GM23338 (cell line): ENCODE results near the gene PNPLA5. TPM values are rescaled to one million over a fixed set of nuclear protein-coding genes. Genes with fewer than 3 reads are reported as not detected.

Experiments used
- ATAC-seq: fragments of 200-7000 bp; cut with Tn5 transposase; 3 replicates; pipeline ENCODE4 v1.9.1; 2020
- DNase-seq: peaks from one replicate; pipeline ENCODE4 v3.0.0-alpha.2; 2015; ENCODE audit warnings: low spot score
- H2AFZ ChIP-seq: fragments of 200-600 bp; sonication (generic); 2 replicates; pipeline ENCODE4 v1.8.0; 2016; ENCODE audit warnings: antibody characterized with exemption, mild to moderate bottlenecking, moderate library complexity
- H3F3A ChIP-seq: fragments of 200-600 bp; sonication (generic); replicated peaks from 2 replicates; pipeline ENCODE4 v1.8.0; 2017; ENCODE audit warnings: antibody characterized with exemption, mixed run types, low read depth
- H3K27ac ChIP-seq: fragments of 200-600 bp; sonication (generic); 2 replicates; pipeline ENCODE4 v1.6.1; 2016; ENCODE audit warnings: low read depth
- H3K27me3 ChIP-seq: fragments of 200-600 bp; sonication (generic); 2 replicates; pipeline ENCODE4 v1.8.0; 2016; ENCODE audit warnings: mild to moderate bottlenecking, mixed run types, moderate library complexity; ENCODE audit not compliant: insufficient read depth
- H3K36me3 ChIP-seq: fragments of 200-600 bp; sonication (generic); 2 replicates; pipeline ENCODE4 v1.8.0; 2016; ENCODE audit warnings: mild to moderate bottlenecking; ENCODE audit not compliant: insufficient read depth
- H3K4me1 ChIP-seq: fragments of 200-600 bp; sonication (generic); 2 replicates; pipeline ENCODE4 v1.8.0; 2016; ENCODE audit warnings: mild to moderate bottlenecking, moderate library complexity; ENCODE audit not compliant: insufficient read depth
- H3K4me2 ChIP-seq: fragments of 200-600 bp; sonication (generic); 2 replicates; pipeline ENCODE4 v1.7.1; 2017; ENCODE audit warnings: mixed run types
- H3K4me3 ChIP-seq: fragments of 200-600 bp; sonication (generic); 2 replicates; pipeline ENCODE4 v1.6.1; 2016; ENCODE audit warnings: mixed run types
- H3K79me2 ChIP-seq: fragments of 200-600 bp; sonication (generic); replicated peaks from 2 replicates; pipeline ENCODE4 v1.8.0; 2017; ENCODE audit warnings: mild to moderate bottlenecking; ENCODE audit not compliant: insufficient read depth
- H3K9me2 ChIP-seq: fragments of 200-600 bp; sonication (generic); 2 replicates; pipeline ENCODE4 v1.8.0; 2017; ENCODE audit not compliant: insufficient read depth
- H4K20me1 ChIP-seq: fragments of 200-600 bp; sonication (generic); replicated peaks from 2 replicates; pipeline ENCODE4 v1.8.0; 2017; ENCODE audit warnings: mild to moderate bottlenecking; ENCODE audit not compliant: insufficient read depth
- H3K27ac Mint-ChIP-seq: 2 replicates; pipeline ENCODE4 v1.8.0; 2020; ENCODE audit warnings: inconsistent platforms, mild to moderate bottlenecking, moderate library complexity, mixed read lengths
- H3K27me3 Mint-ChIP-seq: 3 replicates; pipeline ENCODE4 v1.8.0; 2022; ENCODE audit warnings: low read depth, mild to moderate bottlenecking, moderate library complexity, mixed read lengths, inconsistent platforms; ENCODE audit not compliant: insufficient read depth, poor library complexity
- H3K36me3 Mint-ChIP-seq: 3 replicates; pipeline ENCODE4 v1.8.0; 2021; ENCODE audit warnings: low read depth, mild to moderate bottlenecking, inconsistent platforms, moderate library complexity, mixed read lengths
- H3K4me1 Mint-ChIP-seq: 3 replicates; pipeline ENCODE4 v1.8.0; 2020; ENCODE audit warnings: mild to moderate bottlenecking, inconsistent platforms, mixed read lengths
- H3K4me3 Mint-ChIP-seq: 3 replicates; pipeline ENCODE4 v1.8.0; 2021; ENCODE audit warnings: moderate library complexity, mild to moderate bottlenecking, inconsistent platforms, mixed read lengths
- H3K9me3 Mint-ChIP-seq: 3 replicates; pipeline ENCODE4 v1.8.0; 2020; ENCODE audit warnings: moderate library complexity, mild to moderate bottlenecking, inconsistent platforms, mixed read lengths
- CREB1 ChIP-seq: fragments of 250-450 bp; sonication (Bioruptor Pico); IDR thresholded peaks from 2 replicates; pipeline ENCODE4 v1.5.0; 2020; ENCODE audit warnings: low read depth, mild to moderate bottlenecking, moderate library complexity
- EZH2 ChIP-seq: fragments of 200-600 bp; sonication (generic); IDR thresholded peaks from one replicate; pipeline ENCODE4 v1.8.0; 2017; ENCODE audit warnings: antibody characterized with exemption, mild to moderate bottlenecking, low read depth; ENCODE audit not compliant: unreplicated experiment
- POLR2AphosphoS5 ChIP-seq: IDR thresholded peaks from 2 replicates; pipeline ENCODE4 v1.6.1; 2016; ENCODE audit warnings: antibody characterized with exemption, low read depth
- STAT1 ChIP-seq: IDR thresholded peaks from one replicate; pipeline ENCODE4 v1.6.1; 2016; ENCODE audit warnings: antibody characterized with exemption; ENCODE audit not compliant: unreplicated experiment
- ZNF114 ChIP-seq: fragments of 250-450 bp; sonication (Bioruptor Pico); IDR thresholded peaks from 2 replicates; pipeline ENCODE4 v1.5.0; 2020; ENCODE audit warnings: mild to moderate bottlenecking, moderate library complexity
- ZNF331 ChIP-seq: fragments of 250-450 bp; sonication (Bioruptor Pico); IDR thresholded peaks from 2 replicates; pipeline ENCODE4 v1.5.0; 2020; ENCODE audit warnings: low read depth, mild to moderate bottlenecking, moderate library complexity
- long read RNA-seq: library from polyadenylated mRNA; unstranded; transcript quantifications from one replicate; pipeline ENCODE4 v2.0.0, GENCODE V29; 2020; ENCODE audit not compliant: unreplicated experiment
- polyA plus RNA-seq: library from polyadenylated mRNA; unstranded; fragments of >200 nt; fragmentation: Nextera tagmentation; extraction: Ambion mirVana; gene quantifications from 2 replicates; pipeline ENCODE4 v1.2.1, GENCODE V29; 2016
- total RNA-seq: library from RNA; depleted of rRNA; stranded (reverse); fragments of >200 nt; shearing (Covaris generic); gene quantifications from 2 replicates; pipeline ENCODE4 v1.2.3, GENCODE V29; 2014; rRNA removed
- TF ChIP-seq, protein P1 (sequence below): fragments of 250-450 bp; sonication (Bioruptor Pico); IDR thresholded peaks from 2 replicates; pipeline ENCODE4 v1.5.0; 2020; ENCODE audit warnings: mild to moderate bottlenecking, moderate library complexity
- TF ChIP-seq, protein P2 (sequence below): IDR thresholded peaks from 2 replicates; pipeline ENCODE4 v1.6.1; 2016; ENCODE audit warnings: antibody characterized with exemption
- TF ChIP-seq, protein P3 (sequence below), 2 experiments: fragments of 200-600 bp in 1 of 2; sonication (generic) in 1 of 2; conservative IDR thresholded peaks; 2 replicates each; pipeline versions ENCODE4 v1.5.1 to v1.6.1; 2016 to 2017; ENCODE audit warnings: antibody characterized with exemption in 2 of 2, low read depth in 2 of 2, mild to moderate bottlenecking in 2 of 2, moderate library complexity in 1 of 2
- TF ChIP-seq, protein P4 (sequence below): IDR thresholded peaks from one replicate; pipeline ENCODE4 v1.6.1; 2018; ENCODE audit warnings: antibody characterized with exemption; ENCODE audit not compliant: unreplicated experiment

PNPLA5 gene, protein sequence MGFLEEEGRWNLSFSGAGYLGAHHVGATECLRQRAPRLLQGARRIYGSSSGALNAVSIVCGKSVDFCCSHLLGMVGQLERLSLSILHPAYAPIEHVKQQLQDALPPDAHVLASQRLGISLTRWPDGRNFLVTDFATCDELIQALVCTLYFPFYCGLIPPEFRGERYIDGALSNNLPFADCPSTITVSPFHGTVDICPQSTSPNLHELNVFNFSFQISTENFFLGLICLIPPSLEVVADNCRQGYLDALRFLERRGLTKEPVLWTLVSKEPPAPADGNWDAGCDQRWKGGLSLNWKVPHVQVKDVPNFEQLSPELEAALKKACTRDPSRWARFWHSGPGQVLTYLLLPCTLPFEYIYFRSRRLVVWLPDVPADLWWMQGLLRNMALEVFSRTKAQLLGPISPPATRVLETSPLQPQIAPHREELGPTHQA
- total RNA-seq (5.9 and 6.8 TPM in 2 replicates), polyA plus RNA-seq (2.0 and 2.3 TPM in 2 replicates)
- long read RNA-seq, partial matches to known transcripts = 0 of 1 reads
- long read RNA-seq, other reads (novel, unspliced or antisense) = 1 of 1 reads

DNA sequence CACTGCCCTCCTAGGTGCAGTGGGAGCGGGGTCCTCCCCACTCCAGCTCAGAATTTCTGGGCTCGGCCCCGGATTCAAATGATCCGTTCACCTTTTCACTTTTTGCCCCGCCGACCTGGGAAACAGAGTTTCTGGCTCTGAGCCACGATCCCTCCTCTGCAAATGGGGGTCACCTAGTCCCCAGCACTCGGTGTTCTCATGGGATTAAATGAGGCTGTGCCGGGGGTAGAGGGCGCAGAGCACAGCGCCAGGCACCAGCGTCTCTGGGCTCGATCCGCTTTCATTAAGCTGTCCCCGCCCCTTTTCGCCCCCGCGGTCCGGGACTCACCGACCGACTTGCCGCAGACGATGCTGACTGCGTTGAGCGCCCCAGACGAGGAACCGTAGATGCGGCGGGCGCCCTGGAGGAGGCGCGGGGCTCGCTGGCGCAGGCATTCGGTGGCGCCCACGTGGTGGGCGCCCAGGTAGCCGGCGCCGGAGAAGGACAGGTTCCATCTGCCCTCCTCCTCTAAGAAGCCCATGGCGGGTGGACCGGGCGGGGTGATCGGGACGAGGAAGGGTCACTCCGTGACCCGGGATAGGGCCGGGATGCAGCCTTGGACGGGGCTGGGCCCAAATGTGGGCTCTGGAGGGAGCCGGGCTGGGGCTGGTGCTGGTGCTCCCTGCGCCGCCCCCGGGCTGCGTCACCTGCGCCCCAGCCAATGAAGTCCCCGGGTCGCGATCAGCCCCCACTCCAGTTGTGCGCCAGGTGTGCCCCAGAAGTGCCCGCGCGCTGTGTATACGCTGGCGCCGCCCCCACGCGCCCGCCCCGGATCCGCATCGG is at the start of gene PNPLA5:
TSS of gene PNPLA5 (minus strand) at position 654 of the 823 bp plus-strand sequence. CDS start at position 521, 133 bp downstream.
- Histone ChIP-seq H2AFZ (peak within 1 kb of the TSS; percentile 99), H3K4me1 (no peaks in the 10 kb centered on the region), H3K9me2 (no peaks in the 10 kb centered on the region), H3K27me3 (peaks cover 6% of the 10 kb centered on the region), H3K79me2 (no peaks in the 10 kb centered on the region), H3K4me3 (peak within 1 kb of the TSS; percentile 89), H3K4me2 (peak within 1 kb of the TSS; percentile 92), H3F3A (no peaks in the 10 kb centered on the region; the same call in 1 of the 2 replicates), H3K27ac (peak within 1 kb of the TSS; percentile 74; the same call in 1 of the 2 replicates), H3K36me3 (no peaks in the 10 kb centered on the region; the same call in 1 of the 2 replicates), H4K20me1 (peaks cover 3% of the 10 kb centered on the region; the same call in 1 of the 2 replicates)
- ATAC-seq (peak; percentile 88), DNase-seq (peak; percentile 90)
- H3K27me3 Mint-ChIP-seq = peaks cover 15% of the 10 kb centered on the region
- peaks cover 6% of the 10 kb centered on the region; the same call in 2 of the 3 replicates for H3K4me1 Mint-ChIP-seq
- H3K27ac Mint-ChIP-seq = no peak within 1 kb of the TSS; the same call in 1 of the 2 replicates
- no peaks in the 10 kb centered on the region for H3K9me3 Mint-ChIP-seq
- H3K36me3 Mint-ChIP-seq = peaks cover 3% of the 10 kb centered on the region; the same call in 1 of the 3 replicates
- H3K4me3 Mint-ChIP-seq = peak within 1 kb of the TSS; percentile 82
- TF ChIP-seq ZNF114 (CRISPR knock-in tag) (no peak), CREB1 (CRISPR knock-in tag) (peak; percentile 82), EZH2 (no peak), POLR2AphosphoS5 (peak; percentile 73), STAT1 (no peak), ZNF331 (no peak)
- TF ChIP-seq, protein P1, sequence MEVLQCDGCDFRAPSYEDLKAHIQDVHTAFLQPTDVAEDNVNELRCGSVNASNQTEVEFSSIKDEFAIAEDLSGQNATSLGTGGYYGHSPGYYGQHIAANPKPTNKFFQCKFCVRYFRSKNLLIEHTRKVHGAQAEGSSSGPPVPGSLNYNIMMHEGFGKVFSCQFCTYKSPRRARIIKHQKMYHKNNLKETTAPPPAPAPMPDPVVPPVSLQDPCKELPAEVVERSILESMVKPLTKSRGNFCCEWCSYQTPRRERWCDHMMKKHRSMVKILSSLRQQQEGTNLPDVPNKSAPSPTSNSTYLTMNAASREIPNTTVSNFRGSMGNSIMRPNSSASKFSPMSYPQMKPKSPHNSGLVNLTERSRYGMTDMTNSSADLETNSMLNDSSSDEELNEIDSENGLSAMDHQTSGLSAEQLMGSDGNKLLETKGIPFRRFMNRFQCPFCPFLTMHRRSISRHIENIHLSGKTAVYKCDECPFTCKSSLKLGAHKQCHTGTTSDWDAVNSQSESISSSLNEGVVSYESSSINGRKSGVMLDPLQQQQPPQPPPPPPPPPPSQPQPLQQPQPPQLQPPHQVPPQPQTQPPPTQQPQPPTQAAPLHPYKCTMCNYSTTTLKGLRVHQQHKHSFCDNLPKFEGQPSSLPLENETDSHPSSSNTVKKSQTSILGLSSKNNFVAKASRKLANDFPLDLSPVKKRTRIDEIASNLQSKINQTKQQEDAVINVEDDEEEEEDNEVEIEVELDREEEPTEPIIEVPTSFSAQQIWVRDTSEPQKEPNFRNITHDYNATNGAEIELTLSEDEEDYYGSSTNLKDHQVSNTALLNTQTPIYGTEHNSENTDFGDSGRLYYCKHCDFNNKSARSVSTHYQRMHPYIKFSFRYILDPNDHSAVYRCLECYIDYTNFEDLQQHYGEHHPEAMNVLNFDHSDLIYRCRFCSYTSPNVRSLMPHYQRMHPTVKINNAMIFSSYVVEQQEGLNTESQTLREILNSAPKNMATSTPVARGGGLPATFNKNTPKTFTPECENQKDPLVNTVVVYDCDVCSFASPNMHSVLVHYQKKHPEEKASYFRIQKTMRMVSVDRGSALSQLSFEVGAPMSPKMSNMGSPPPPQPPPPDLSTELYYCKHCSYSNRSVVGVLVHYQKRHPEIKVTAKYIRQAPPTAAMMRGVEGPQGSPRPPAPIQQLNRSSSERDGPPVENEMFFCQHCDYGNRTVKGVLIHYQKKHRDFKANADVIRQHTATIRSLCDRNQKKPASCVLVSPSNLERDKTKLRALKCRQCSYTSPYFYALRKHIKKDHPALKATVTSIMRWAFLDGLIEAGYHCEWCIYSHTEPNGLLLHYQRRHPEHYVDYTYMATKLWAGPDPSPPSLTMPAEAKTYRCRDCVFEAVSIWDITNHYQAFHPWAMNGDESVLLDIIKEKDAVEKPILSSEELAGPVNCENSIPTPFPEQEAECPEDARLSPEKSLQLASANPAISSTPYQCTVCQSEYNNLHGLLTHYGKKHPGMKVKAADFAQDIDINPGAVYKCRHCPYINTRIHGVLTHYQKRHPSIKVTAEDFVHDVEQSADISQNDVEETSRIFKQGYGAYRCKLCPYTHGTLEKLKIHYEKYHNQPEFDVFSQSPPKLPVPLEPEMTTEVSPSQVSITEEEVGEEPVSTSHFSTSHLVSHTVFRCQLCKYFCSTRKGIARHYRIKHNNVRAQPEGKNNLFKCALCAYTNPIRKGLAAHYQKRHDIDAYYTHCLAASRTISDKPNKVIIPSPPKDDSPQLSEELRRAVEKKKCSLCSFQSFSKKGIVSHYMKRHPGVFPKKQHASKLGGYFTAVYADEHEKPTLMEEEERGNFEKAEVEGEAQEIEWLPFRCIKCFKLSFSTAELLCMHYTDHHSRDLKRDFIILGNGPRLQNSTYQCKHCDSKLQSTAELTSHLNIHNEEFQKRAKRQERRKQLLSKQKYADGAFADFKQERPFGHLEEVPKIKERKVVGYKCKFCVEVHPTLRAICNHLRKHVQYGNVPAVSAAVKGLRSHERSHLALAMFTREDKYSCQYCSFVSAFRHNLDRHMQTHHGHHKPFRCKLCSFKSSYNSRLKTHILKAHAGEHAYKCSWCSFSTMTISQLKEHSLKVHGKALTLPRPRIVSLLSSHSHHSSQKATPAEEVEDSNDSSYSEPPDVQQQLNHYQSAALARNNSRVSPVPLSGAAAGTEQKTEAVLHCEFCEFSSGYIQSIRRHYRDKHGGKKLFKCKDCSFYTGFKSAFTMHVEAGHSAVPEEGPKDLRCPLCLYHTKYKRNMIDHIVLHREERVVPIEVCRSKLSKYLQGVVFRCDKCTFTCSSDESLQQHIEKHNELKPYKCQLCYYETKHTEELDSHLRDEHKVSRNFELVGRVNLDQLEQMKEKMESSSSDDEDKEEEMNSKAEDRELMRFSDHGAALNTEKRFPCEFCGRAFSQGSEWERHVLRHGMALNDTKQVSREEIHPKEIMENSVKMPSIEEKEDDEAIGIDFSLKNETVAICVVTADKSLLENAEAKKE (CRISPR knock-in tag) = no peak
- TF ChIP-seq, protein P2, sequence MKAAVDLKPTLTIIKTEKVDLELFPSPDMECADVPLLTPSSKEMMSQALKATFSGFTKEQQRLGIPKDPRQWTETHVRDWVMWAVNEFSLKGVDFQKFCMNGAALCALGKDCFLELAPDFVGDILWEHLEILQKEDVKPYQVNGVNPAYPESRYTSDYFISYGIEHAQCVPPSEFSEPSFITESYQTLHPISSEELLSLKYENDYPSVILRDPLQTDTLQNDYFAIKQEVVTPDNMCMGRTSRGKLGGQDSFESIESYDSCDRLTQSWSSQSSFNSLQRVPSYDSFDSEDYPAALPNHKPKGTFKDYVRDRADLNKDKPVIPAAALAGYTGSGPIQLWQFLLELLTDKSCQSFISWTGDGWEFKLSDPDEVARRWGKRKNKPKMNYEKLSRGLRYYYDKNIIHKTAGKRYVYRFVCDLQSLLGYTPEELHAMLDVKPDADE = 0 out of 2 replicates have a peak, but pooled peaks have one; percentile 25
- TF ChIP-seq, protein P3, sequence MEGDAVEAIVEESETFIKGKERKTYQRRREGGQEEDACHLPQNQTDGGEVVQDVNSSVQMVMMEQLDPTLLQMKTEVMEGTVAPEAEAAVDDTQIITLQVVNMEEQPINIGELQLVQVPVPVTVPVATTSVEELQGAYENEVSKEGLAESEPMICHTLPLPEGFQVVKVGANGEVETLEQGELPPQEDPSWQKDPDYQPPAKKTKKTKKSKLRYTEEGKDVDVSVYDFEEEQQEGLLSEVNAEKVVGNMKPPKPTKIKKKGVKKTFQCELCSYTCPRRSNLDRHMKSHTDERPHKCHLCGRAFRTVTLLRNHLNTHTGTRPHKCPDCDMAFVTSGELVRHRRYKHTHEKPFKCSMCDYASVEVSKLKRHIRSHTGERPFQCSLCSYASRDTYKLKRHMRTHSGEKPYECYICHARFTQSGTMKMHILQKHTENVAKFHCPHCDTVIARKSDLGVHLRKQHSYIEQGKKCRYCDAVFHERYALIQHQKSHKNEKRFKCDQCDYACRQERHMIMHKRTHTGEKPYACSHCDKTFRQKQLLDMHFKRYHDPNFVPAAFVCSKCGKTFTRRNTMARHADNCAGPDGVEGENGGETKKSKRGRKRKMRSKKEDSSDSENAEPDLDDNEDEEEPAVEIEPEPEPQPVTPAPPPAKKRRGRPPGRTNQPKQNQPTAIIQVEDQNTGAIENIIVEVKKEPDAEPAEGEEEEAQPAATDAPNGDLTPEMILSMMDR (conservative IDR thresholded peaks at IDR 0.05; ENCODE audit: low read depth in 2 of 2) = 0 out of 4 replicates have a peak, but pooled peaks of 1 of the 2 experiments have one; percentile 18
- TF ChIP-seq, protein P4, sequence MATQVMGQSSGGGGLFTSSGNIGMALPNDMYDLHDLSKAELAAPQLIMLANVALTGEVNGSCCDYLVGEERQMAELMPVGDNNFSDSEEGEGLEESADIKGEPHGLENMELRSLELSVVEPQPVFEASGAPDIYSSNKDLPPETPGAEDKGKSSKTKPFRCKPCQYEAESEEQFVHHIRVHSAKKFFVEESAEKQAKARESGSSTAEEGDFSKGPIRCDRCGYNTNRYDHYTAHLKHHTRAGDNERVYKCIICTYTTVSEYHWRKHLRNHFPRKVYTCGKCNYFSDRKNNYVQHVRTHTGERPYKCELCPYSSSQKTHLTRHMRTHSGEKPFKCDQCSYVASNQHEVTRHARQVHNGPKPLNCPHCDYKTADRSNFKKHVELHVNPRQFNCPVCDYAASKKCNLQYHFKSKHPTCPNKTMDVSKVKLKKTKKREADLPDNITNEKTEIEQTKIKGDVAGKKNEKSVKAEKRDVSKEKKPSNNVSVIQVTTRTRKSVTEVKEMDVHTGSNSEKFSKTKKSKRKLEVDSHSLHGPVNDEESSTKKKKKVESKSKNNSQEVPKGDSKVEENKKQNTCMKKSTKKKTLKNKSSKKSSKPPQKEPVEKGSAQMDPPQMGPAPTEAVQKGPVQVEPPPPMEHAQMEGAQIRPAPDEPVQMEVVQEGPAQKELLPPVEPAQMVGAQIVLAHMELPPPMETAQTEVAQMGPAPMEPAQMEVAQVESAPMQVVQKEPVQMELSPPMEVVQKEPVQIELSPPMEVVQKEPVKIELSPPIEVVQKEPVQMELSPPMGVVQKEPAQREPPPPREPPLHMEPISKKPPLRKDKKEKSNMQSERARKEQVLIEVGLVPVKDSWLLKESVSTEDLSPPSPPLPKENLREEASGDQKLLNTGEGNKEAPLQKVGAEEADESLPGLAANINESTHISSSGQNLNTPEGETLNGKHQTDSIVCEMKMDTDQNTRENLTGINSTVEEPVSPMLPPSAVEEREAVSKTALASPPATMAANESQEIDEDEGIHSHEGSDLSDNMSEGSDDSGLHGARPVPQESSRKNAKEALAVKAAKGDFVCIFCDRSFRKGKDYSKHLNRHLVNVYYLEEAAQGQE = peak; percentile 15
